Gastroesophageal sphincter (tissue), 3 donors: ENCODE measurements around the gene ARHGEF17.

Source experiments
- CTCF ChIP-seq, 4 experiments: fragments of 200-600 bp in 2 of 4; fragments of 450-650 bp in 2 of 4; sonication (generic) in 1 of 4; IDR thresholded peaks; one replicate each; pipeline ENCODE4 v1.5.1; 2017 to 2019; ENCODE audit warnings: antibody characterized with exemption in 4 of 4, mild to moderate bottlenecking in 2 of 4, moderate library complexity in 2 of 4
- EP300 ChIP-seq: sonication (generic); formaldehyde crosslinking; IDR thresholded peaks from one replicate; pipeline ENCODE4 v1.6.1; 2017; ENCODE audit warnings: antibody characterized with exemption, mild to moderate bottlenecking
- POLR2A ChIP-seq, 2 donors: fragments of 450-650 bp; IDR thresholded peaks; one replicate each; pipeline ENCODE4 v1.6.1; 2017; ENCODE audit warnings: antibody characterized with exemption in 2 of 2, mild to moderate bottlenecking in 2 of 2, moderate library complexity in 1 of 2
- POLR2AphosphoS5 ChIP-seq: sonication (generic); formaldehyde crosslinking; IDR thresholded peaks from one replicate; pipeline ENCODE4 v1.6.1; 2017; ENCODE audit warnings: antibody characterized with exemption

GRCh38 chr11:73399159-73399590 lies 91.1 kb downstream of the ARHGEF17 start:
- TF ChIP-seq POLR2A (IDR thresholded peaks at IDR 0.05) (no peak), CTCF (IDR thresholded peaks at IDR 0.05) (no peak), POLR2AphosphoS5 (no peak), EP300 (no peak)
